ENCODE data around the gene TMEM88.
A peak's percentile ranks its signal among the peaks of the same experiment; 100 is the strongest.

The TMEM88 gene

DNA sequence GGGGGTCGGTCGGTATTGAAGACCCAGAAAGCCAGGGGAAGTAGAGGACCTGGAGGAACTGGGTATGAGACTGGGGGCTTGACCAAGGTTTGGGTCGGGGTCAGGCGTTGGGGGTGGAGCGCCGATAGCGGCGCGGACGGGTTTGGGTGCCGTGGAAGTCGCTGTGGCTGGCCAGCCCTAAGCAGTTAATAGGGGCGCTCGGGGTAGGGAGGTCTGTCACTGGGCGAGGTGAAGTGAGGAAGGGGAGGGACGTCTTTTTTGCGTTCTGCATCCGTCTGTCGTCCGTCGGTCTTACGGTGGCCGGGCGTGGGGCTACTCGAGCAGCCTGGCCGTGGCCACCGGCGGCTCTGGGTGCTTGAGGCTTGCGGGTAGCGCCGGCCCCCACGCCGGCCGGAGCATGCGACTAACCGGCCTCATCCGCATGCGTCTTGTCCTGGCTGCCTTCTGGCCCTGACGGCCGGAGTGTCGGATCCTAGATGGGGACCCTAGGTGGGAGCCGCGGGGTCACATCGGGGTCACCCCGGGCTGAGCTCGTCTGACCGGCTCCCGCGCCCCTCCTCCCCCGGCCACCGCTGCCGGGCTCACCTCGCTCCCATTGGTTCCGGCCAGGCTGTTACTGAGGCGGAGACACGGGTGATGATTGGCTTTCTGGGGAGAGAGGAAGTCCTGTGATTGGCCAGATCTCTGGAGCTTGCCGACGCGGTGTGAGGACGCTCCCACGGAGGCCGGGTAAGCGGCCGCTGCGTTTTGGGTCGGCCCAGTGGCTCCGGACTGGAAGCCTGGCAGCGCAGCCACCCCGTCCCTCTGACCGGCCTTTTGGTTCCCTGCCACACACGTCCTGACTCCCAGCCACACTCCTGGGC, 10.3 kb upstream of the TMEM88 start:
- DNase-seq: peak; percentile 96

DNA sequence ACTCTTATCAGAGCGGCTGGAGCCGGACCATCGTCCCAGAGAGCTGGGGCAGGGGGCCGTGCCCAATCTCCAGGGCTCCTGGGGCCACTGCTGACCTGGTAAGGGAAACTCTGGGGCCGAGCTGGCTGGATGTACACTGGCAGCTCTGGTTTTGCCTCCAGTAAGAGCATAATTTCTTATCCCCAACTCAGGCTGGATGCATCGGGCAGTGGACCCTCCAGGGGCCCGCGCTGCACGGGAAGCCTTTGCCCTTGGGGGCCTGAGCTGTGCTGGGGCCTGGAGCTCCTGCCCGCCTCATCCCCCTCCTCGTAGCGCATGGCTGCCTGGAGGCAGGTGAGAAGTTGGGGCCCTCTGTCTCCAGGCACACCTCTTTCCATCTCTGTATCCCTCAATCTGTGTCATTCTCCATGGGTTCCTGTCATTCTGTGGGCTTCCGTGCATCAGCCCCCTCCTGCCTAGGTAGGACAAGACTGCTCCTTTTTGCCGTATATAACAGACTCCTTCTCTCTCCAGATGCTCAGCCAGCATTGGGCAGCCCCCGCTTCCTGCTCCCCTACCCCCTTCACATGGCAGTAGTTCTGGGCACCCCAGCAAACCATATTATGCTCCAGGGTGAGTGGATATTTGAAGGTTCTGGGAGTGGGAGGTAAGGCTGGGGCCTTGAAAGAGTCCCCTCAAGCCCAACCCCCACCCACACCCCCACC, 9.4 kb upstream of the TMEM88 start:
- no peak for DNase-seq

DNA sequence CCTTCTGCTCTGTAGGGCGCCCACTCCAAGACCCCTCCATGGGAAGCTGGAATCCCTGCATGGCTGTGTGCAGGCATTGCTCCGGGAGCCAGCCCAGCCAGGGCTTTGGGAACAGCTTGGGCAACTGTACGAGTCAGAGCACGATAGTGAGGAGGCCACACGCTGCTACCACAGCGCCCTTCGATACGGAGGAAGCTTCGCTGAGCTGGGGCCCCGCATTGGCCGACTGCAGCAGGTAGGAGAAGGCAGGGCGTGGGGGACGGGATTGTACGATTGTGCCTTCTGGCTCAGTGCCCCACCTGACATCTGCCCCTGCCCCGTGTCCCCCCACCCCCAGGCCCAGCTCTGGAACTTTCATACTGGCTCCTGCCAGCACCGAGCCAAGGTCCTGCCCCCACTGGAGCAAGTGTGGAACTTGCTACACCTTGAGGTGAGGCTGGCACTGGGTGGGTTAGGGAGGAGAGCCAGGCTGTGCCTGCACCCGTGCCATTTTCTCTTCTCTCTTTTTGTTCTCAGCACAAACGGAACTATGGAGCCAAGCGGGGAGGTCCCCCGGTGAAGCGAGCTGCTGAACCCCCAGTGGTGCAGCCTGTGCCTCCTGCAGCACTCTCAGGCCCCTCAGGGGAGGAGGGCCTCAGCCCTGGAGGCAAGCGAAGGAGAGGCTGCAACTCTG, 8.7 kb upstream of the TMEM88 start:
- no peak for DNase-seq

DNA sequence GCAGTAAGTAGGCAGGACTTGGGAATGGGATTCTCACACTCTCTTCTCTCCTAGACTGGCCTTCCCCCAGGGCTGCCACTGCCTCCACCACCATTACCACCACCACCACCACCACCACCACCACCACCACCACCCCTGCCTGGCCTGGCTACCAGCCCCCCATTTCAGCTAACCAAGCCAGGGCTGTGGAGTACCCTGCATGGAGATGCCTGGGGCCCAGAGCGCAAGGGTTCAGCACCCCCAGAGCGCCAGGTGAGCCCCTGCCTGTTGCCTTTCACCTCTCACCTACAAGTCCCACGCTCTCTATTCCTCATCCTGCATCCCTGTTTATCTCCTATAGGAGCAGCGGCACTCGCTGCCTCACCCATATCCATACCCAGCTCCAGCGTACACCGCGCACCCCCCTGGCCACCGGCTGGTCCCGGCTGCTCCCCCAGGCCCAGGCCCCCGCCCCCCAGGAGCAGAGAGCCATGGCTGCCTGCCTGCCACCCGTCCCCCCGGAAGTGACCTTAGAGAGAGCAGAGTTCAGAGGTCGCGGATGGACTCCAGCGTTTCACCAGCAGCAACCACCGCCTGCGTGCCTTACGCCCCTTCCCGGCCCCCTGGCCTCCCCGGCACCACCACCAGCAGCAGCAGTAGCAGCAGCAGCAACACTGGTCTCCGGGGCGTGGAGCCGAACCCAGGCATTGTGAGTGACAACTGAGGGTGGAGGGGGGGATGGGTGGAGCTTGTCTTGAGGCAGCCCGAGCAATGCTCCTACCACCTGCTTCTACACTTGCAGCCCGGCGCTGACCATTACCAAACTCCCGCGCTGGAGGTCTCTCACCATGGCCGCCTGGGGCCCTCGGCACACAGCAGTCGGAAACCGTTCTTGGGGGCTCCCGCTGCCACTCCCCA, 7.9 kb upstream of the TMEM88 start:
- no peak for DNase-seq

DNA sequence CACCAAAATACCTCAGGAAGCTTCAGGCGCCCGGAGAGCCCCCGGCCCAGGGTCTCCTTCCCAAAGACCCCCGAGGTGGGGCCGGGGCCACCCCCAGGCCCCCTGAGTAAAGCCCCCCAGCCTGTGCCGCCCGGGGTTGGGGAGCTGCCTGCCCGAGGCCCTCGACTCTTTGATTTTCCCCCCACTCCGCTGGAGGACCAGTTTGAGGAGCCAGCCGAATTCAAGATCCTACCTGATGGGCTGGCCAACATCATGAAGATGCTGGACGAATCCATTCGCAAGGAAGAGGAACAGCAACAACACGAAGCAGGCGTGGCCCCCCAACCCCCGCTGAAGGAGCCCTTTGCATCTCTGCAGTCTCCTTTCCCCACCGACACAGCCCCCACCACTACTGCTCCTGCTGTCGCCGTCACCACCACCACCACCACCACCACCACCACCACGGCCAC, 6.7 kb upstream of the TMEM88 start:
- DNase-seq: no peak

DNA sequence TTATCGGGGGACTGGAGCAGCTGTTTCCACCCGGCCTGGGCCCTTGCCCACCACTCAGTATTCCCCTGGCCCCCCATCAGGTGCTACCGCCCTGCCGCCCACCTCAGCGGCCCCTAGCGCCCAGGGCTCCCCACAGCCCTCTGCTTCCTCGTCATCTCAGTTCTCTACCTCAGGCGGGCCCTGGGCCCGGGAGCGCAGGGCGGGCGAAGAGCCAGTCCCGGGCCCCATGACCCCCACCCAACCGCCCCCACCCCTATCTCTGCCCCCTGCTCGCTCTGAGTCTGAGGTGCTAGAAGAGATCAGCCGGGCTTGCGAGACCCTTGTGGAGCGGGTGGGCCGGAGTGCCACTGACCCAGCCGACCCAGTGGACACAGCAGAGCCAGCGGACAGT, 6.1 kb upstream of the TMEM88 start:
- DNase-seq: no peak

DNA sequence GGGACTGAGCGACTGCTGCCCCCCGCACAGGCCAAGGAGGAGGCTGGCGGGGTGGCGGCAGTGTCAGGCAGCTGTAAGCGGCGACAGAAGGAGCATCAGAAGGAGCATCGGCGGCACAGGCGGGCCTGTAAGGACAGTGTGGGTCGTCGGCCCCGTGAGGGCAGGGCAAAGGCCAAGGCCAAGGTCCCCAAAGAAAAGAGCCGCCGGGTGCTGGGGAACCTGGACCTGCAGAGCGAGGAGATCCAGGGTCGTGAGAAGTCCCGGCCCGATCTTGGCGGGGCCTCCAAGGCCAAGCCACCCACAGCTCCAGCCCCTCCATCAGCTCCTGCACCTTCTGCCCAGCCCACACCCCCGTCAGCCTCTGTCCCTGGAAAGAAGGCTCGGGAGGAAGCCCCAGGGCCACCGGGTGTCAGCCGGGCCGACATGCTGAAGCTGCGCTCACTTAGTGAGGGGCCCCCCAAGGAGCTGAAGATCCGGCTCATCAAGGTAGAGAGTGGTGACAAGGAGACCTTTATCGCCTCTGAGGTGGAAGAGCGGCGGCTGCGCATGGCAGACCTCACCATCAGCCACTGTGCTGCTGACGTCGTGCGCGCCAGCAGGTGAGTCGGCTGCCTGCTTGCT, 5.6 kb upstream of the TMEM88 start:
- no peak for DNase-seq

DNA sequence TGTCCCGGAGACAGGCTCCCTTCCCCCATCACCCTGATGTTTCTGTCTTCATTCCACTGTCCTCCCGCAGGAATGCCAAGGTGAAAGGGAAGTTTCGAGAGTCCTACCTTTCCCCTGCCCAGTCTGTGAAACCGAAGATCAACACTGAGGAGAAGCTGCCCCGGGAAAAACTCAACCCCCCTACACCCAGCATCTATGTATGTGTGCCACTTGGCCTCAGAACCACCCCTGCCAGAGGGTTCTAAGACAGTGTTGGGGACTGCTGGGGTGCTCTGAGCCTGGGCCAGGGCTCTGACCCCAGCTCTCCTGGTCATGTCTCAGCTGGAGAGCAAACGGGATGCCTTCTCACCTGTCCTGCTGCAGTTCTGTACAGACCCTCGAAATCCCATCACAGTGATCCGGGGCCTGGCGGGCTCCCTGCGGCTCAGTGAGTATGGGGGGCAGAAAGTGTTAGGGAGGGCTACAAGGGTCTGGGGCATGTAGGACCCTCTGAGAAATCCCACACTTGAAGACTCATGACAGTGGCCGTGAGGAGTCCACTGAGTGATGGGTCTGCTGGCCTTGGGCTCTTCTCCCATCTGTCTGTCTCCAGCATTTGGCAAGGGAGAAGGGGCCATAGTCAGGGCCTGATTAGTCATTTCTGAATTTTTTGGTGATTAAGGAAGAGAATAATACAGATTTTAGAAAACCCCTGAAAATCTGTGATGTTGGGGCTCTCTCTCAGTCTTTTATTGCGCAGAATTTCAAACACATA, 4.9 kb upstream of the TMEM88 start:
- DNase-seq: no peak

DNA sequence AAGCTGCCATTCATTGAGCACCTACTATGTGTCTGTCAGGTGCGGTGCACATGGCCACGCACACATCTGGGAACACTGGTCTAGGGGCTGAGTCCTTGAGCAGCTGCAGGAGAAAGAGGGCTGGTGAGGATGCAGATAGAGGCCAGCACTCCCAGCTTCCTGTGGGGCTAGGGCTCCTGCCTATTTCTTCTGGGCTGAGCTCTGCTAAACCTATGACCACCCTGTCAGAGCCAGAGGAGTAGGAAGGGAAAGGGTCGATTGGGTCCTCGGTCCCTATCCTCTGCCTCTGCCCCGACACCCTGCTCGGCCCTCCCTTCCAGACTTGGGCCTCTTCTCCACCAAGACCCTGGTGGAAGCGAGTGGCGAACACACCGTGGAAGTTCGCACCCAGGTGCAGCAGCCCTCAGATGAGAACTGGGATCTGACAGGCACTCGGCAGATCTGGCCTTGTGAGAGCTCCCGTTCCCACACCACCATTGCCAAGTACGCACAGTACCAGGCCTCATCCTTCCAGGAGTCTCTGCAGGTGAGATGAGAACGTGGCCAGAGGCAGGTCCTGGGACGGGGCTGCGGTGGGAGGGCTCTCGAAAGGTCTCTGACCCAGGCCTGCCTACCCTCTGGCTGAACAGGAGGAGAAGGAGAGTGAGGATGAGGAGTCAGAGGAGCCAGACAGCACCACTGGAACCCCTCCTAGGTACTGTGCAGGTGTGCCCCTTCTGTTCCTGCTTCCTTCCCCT, 4.0 kb upstream of the TMEM88 start:
- DNase-seq: no peak

DNA sequence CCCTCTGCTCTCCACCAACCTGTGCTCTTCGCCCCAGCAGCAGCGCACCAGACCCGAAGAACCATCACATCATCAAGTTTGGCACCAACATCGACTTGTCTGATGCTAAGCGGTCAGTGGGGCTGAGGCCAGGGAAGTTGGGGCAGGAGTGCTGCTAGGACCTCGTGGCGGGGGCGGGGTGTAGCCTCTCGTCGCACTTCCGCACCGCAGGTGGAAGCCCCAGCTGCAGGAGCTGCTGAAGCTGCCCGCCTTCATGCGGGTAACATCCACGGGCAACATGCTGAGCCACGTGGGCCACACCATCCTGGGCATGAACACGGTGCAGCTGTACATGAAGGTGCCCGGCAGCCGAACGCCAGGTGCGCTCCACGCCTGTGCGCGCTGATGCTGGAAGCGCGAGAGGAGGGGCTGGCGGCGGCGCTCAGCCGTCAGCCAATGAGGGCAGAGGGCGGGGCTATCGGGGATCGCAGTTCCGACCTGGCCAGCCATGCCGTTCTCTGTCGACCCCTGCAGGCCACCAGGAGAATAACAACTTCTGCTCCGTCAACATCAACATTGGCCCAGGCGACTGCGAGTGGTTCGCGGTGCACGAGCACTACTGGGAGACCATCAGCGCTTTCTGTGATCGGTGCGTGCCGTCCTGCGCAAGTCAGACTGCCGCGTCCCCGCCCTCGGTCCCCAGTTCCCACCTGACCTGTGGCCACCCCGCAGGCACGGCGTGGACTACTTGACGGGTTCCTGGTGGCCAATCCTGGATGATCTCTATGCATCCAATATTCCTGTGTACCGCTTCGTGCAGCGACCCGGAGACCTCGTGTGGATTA, 3.2 kb upstream of the TMEM88 start:
- peak; percentile 78 for DNase-seq

DNA sequence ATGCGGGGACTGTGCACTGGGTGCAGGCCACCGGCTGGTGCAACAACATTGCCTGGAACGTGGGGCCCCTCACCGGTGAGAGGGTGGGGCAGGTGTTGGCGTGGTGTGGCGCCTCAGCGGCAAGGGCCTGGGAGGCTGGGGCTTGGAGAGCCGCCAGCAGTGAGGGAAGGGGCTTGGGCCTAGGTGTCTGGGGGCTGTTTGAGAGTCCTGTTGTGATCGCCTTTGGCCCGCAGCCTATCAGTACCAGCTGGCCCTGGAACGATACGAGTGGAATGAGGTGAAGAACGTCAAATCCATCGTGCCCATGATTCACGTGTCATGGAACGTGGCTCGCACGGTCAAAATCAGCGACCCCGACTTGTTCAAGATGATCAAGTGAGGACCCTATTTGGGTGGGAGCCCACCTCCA, 2.6 kb upstream of the TMEM88 start:
- no peak for DNase-seq

DNA sequence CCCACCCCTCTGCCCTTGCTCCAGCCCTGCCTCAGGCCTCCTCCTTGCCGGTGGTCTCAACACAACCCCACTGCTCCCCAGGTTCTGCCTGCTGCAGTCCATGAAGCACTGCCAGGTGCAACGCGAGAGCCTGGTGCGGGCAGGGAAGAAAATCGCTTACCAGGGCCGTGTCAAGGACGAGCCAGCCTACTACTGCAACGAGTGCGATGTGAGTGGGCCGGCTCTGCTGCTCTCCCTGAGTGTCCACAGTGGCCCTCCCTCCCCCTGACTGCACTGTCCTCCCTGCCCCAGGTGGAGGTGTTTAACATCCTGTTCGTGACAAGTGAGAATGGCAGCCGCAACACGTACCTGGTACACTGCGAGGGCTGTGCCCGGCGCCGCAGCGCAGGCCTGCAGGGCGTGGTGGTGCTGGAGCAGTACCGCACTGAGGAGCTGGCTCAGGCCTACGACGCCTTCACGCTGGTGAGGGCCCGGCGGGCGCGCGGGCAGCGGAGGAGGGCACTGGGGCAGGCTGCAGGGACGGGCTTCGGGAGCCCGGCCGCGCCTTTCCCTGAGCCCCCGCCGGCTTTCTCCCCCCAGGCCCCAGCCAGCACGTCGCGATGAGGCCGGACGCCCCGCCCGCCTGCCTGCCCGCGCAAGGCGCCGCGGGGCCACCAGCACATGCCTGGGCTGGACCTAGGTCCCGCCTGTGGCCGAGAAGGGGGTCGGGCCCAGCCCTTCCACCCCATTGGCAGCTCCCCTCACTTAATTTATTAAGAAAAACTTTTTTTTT, 1.8 kb upstream of the TMEM88 start:
- DNase-seq: no peak

DNA sequence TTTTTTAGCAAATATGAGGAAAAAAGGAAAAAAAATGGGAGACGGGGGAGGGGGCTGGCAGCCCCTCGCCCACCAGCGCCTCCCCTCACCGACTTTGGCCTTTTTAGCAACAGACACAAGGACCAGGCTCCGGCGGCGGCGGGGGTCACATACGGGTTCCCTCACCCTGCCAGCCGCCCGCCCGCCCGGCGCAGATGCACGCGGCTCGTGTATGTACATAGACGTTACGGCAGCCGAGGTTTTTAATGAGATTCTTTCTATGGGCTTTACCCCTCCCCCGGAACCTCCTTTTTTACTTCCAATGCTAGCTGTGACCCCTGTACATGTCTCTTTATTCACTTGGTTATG, 1.2 kb upstream of the TMEM88 start:
- DNase-seq: no peak

DNA sequence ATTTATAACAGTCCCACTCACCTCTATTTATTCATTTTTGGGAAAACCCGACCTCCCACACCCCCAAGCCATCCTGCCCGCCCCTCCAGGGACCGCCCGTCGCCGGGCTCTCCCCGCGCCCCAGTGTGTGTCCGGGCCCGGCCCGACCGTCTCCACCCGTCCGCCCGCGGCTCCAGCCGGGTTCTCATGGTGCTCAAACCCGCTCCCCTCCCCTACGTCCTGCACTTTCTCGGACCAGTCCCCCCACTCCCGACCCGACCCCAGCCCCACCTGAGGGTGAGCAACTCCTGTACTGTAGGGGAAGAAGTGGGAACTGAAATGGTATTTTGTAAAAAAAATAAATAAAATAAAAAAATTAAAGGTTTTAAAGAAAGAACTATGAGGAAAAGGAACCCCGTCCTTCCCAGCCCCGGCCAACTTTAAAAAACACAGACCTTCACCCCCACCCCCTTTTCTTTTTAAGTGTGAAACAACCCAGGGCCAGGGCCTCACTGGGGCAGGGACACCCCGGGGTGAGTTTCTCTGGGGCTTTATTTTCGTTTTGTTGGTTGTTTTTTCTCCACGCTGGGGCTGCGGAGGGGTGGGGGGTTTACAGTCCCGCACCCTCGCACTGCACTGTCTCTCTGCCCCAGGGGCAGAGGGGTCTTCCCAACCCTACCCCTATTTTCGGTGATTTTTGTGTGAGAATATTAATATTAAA, 638 bp upstream of the TMEM88 start:
- no peak for DNase-seq

DNA sequence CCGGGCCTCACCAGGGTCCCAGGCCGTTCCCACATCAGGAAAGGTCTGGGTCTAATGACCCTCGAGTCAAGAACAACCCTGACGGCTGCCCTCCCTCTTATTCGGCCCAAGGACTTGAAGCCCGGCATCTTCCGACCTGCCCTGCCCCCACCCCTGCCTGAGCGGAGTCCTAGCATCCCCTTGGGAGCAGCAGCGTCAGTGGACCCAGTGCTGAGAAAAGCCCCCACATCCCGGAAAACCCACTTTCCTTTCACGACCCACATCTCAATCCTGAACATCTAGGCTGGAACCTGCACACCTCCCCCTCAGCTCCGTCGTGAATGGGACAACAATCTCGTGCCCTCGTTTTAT, 769 bp downstream of the TMEM88 start:
- DNase-seq: no peak

DNA sequence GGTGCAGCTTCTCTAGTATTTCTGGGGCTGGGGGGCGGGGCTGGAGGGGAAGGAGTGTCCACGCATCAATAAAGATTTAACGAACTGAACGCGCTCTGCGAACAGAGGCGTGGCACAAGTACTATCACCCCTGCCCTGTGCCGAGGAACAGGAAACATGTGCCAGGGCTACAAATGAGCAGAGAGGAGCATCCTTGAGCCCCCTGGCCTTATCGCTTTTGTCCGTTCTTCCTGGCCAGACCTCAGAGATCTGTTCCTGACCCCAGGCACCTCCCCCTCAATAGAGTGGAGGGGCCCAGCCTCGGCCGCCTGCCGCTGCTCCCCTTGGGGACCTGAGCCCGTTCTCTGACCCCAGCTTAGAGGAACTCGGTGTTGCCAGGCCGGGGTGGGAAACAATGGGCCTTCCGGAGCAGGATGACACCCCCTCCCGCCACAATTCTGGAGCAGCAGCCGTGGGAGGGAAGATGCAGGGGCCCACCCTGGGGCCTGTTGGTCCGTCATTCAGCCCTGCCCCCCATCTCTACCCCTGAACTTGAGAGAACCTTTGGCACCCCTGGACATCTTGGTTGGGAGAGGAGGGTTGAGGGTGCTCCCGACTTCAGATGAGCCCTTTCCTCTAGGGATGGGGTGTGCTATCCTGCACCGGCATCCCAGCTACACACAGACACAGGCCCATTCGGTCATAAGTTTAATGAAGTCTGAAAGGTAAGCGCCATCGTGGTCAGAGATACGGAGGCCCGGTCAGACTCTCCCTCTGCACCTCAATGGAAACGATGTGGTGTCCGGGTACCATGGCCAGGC, 1.3 kb downstream of the TMEM88 start:
- no peak for DNase-seq
